HepG2 (cell line): ENCODE results near the gene MYCBPAP. TPM values are rescaled to one million over a fixed set of nuclear protein-coding genes. Genes with fewer than 3 reads are reported as not detected.
A peak's percentile ranks its signal among the peaks of the same experiment; 100 is the strongest.

ENCODE experiments used
- ATAC-seq: fragments of 200-7000 bp; cut with Tn5 transposase; 3 replicates; pipeline ENCODE4 v1.9.1; 2020; ENCODE audit warnings: mild to moderate bottlenecking, moderate library complexity
- Bru-seq: library from RNA; stranded (reverse); fragments of 400-500 nt; gene quantifications from one replicate; lab custom pipeline; 2021; lab: Mats Ljungman, UMichigan
- BruChase-seq, 2 experiments: library from RNA; stranded (reverse); fragments of 400-500 nt; gene quantifications; one replicate each; lab custom pipeline; 2021; lab: Mats Ljungman, UMichigan
- BruUV-seq: library from RNA; stranded (reverse); fragments of 400-500 nt; replicated peaks from 2 replicates; lab custom pipeline; 2021; lab: Mats Ljungman, UMichigan
- CTCF ChIA-PET: fragments of 300-600 bp; formaldehyde crosslinking; extraction: SDS; loops from one replicate; lab custom pipeline; 2021; ENCODE audit warnings: low total read pairs, inconsistent platforms, low intra/inter-chr PET ratio; lab: Yijun Ruan, JAX
- POLR2A ChIA-PET: fragments of 350-600 bp; sonication (Branson Sonifier 250); formaldehyde crosslinking; loops from one replicate; lab custom pipeline; 2020; ENCODE audit warnings: antibody characterized with exemption, inconsistent platforms; lab: Yijun Ruan, JAX
- DNase-seq: peaks from one replicate; pipeline ENCODE4 v3.0.0-alpha.2; 2015; ENCODE audit warnings: low spot score
- FAIRE-seq: peaks from 3 replicates; lab custom pipeline; 2011; peaks lifted over from hg19 to GRCh38; lab: Jason Lieb, UNC
- H2AFZ ChIP-seq: one replicate; pipeline ENCODE4 v1.6.1; 2011; ENCODE audit warnings: low read length, inconsistent platforms
- H3K27ac ChIP-seq: fragments of 300-600 bp; 3 replicates; pipeline ENCODE4 v1.8.0; 2011; ENCODE audit warnings: mixed run types, mild to moderate bottlenecking, mixed read lengths, low read length, inconsistent platforms; ENCODE audit not compliant: insufficient read depth; ENCODE audit errors: extremely low read length
- H3K27me3 ChIP-seq, 2 experiments: fragments of 200-600 bp in 1 of 2; 2 replicates in 1 of 2; 3 replicates in 1 of 2; pipeline versions ENCODE4 v1.6.0 to v1.8.0; 2011; ENCODE audit warnings: low read length in 2 of 2, mild to moderate bottlenecking in 2 of 2, moderate library complexity in 2 of 2, inconsistent platforms in 1 of 2; ENCODE audit not compliant: insufficient read depth in 2 of 2, control insufficient read depth in 1 of 2
- H3K36me3 ChIP-seq, 2 experiments: fragments of 200-600 bp in 1 of 2; replicated peaks in 1 of 2; 2 replicates in 1 of 2; 3 replicates in 1 of 2; pipeline versions ENCODE4 v1.5.1 to v1.8.0; 2011; ENCODE audit warnings: low read length in 2 of 2, inconsistent platforms in 1 of 2; ENCODE audit not compliant: insufficient read depth in 2 of 2, control insufficient read depth in 1 of 2
- H3K4me1 ChIP-seq: 2 replicates; pipeline ENCODE4 v1.5.1; 2012; ENCODE audit warnings: low read length, inconsistent platforms; ENCODE audit not compliant: insufficient read depth
- H3K4me2 ChIP-seq: 2 replicates; pipeline ENCODE4 v1.6.0; 2011; ENCODE audit warnings: low read depth, low read length, inconsistent platforms
- H3K4me3 ChIP-seq, 3 experiments: fragments of 200-600 bp in 1 of 3; sonication (generic), shearing (Covaris generic) in 1 of 3; replicated peaks in 1 of 3; 2 replicates each; pipeline ENCODE4 v1.5.1; 2011 to 2016; ENCODE audit warnings: low read length in 3 of 3, inconsistent platforms in 2 of 3, low read depth in 2 of 3, mild to moderate bottlenecking in 2 of 3, control low read depth in 1 of 3, mixed read lengths in 1 of 3; ENCODE audit not compliant: insufficient read depth in 1 of 3
- H3K79me2 ChIP-seq: one replicate; pipeline ENCODE4 v1.6.1; 2011; ENCODE audit warnings: low read length, inconsistent platforms; ENCODE audit not compliant: insufficient read depth
- H3K9ac ChIP-seq: 2 replicates; pipeline ENCODE4 v1.6.0; 2011; ENCODE audit warnings: mild to moderate bottlenecking, low read depth, low read length, inconsistent platforms; ENCODE audit not compliant: insufficient read depth
- H3K9me3 ChIP-seq: 2 replicates; pipeline ENCODE4 v1.5.1; 2012; ENCODE audit warnings: mild to moderate bottlenecking, low read length
- H4K20me1 ChIP-seq: 2 replicates; pipeline ENCODE4 v1.6.0; 2011; ENCODE audit warnings: inconsistent platforms, mild to moderate bottlenecking, low read length, moderate library complexity; ENCODE audit not compliant: insufficient read depth
- AGO1 ChIP-seq: fragments of 200-400 bp; formaldehyde crosslinking; IDR thresholded peaks from 2 replicates; pipeline ENCODE4 v1.6.1; 2017; ENCODE audit warnings: mild to moderate bottlenecking, low read depth, low read length, moderate library complexity; ENCODE audit not compliant: poor library complexity, severe bottlenecking
- CREB1 ChIP-seq, 2 experiments: fragments of 450-650 bp in 1 of 2; IDR thresholded peaks; 2 replicates each; pipeline ENCODE4 v1.6.1; 2016 to 2017; ENCODE audit warnings: control low read depth in 1 of 2, mild to moderate bottlenecking in 1 of 2, missing compliant biosample characterization in 1 of 2, missing genetic modification characterization in 1 of 2
- ZNF710 ChIP-seq: sonication (generic); formaldehyde crosslinking; IDR thresholded peaks from 2 replicates; pipeline ENCODE4 v1.5.0; 2020; ENCODE audit warnings: mild to moderate bottlenecking, missing genetic modification reagents, borderline replicate concordance
- WGBS: methylation state at CpG from one replicate; pipeline ENCODE4 v1.1.6; 2017; ENCODE audit warnings: low lambda C conversion rate; 5-methylcytosine and 5-hydroxymethylcytosine counted together
- in situ Hi-C: cut with HindIII; loops from 2 replicates; pipeline ENCODE4 v1.10.0; 2017; ENCODE audit warnings: low pct_unique_long_range_greater_than_20kb; ENCODE audit not compliant: extremely low pct_ligation_motif_present
- intact Hi-C: fragments of 100-400 bp; cut with micrococcal nuclease; formaldehyde crosslinking; loops from one replicate; pipeline ENCODE4 v1.10.0; 2022; ENCODE audit not compliant: unreplicated experiment
- long read RNA-seq, 2 experiments: library from RNA in 1 of 2; library from polyadenylated mRNA in 1 of 2; stranded (forward) in 1 of 2; unstranded in 1 of 2; transcript quantifications; one replicate each; pipeline ENCODE4 v2.0.0, GENCODE V29; 2019 to 2022
- polyA minus RNA-seq, 3 experiments: library from RNA; depleted of rRNA, polyadenylated mRNA; stranded (reverse); fragments of >200 nt; gene quantifications; 2 replicates each; pipeline ENCODE4 v1.2.3, GENCODE V29; 2011; ENCODE audit warnings: low replicate concordance in 1 of 3
- polyA plus RNA-seq, 8 experiments: library from polyadenylated mRNA; depleted of rRNA in 3 of 8; stranded (reverse) in 7 of 8; unstranded in 1 of 8; fragments of >200 nt; fragmentation: Illumina TruSeq in 4 of 8; extraction: Trizol in 4 of 8; gene quantifications; 2 replicates each; pipeline versions ENCODE4 v1.2.1 to v1.2.3, GENCODE V29; 2011 to 2016; ENCODE audit warnings: low read depth in 4 of 8, missing spikeins in 1 of 8, mixed read lengths in 1 of 8; ENCODE audit not compliant: insufficient read depth in 1 of 8
- total RNA-seq, 5 experiments: library from RNA; depleted of rRNA; stranded (reverse); fragments of >200 nt; fragmentation: Illumina TruSeq; extraction: Trizol; gene quantifications; 2 replicates each; pipeline ENCODE4 v1.2.3, GENCODE V29; 2016; ENCODE audit warnings: low read depth in 1 of 5

Gene MYCBPAP
- total RNA-seq (2016; rRNA removed; fragmentation: Illumina TruSeq; extraction: Trizol) (0.24 and 0.36 TPM in 2 replicates), polyA plus RNA-seq (2011; rRNA removed) (0.18 and 0.22 TPM in 2 replicates), polyA minus RNA-seq (2011; rRNA and poly(A)+ RNA removed; ENCODE audit: low replicate concordance) (0.33 TPM in 1 of 2 replicates, not detected in the other), Bru-seq, nascent RNA (percentile 29 among the genes with signal in this experiment), BruChase-seq, experiment 1, labeled RNA remaining after a 6-hour chase (percentile 25 among the genes with signal in this experiment), BruChase-seq, experiment 2, labeled RNA remaining after a 2-hour chase (percentile 28 among the genes with signal in this experiment)
- total RNA-seq (2016; cell fraction: cytosol; rRNA removed; fragmentation: Illumina TruSeq; extraction: Trizol; ENCODE audit: low read depth), result not detected in 2 replicates
- 0.09 and 0.32 TPM in 2 replicates for total RNA-seq (2016; cell fraction: insoluble cytoplasmic fraction; rRNA removed; fragmentation: Illumina TruSeq; extraction: Trizol)
- 0.41 TPM in 1 of 2 replicates, not detected in the other for total RNA-seq (2016; cell fraction: membrane; rRNA removed; fragmentation: Illumina TruSeq; extraction: Trizol)
- 0.47 and 1.0 TPM in 2 replicates for total RNA-seq (2016; cell fraction: nucleus; rRNA removed; fragmentation: Illumina TruSeq; extraction: Trizol)
- polyA plus RNA-seq (2011; cell fraction: cytosol; rRNA removed), result 0.12 and 0.13 TPM in 2 replicates
- polyA plus RNA-seq (2011; cell fraction: nucleus; rRNA removed), result 0.69 and 1.0 TPM in 2 replicates
- 0.48 and 0.56 TPM in 2 replicates for polyA plus RNA-seq (2012)
- polyA plus RNA-seq (2016; cell fraction: cytosol; fragmentation: Illumina TruSeq; extraction: Trizol; ENCODE audit: low read depth), result not detected in 2 replicates
- polyA plus RNA-seq (2016; cell fraction: insoluble cytoplasmic fraction; fragmentation: Illumina TruSeq; extraction: Trizol; ENCODE audit: low read depth), result 0.36 and 0.41 TPM in 2 replicates
- 0.07 TPM in 1 of 2 replicates, not detected in the other for polyA plus RNA-seq (2016; cell fraction: membrane; fragmentation: Illumina TruSeq; extraction: Trizol; ENCODE audit: low read depth)
- 0.93 and 1.1 TPM in 2 replicates for polyA plus RNA-seq (2016; cell fraction: nucleus; fragmentation: Illumina TruSeq; extraction: Trizol; ENCODE audit: insufficient read depth, low read depth)
- not detected in 2 replicates for polyA minus RNA-seq (2011; cell fraction: cytosol; rRNA and poly(A)+ RNA removed)
- 0.52 and 0.75 TPM in 2 replicates for polyA minus RNA-seq (2011; cell fraction: nucleus; rRNA and poly(A)+ RNA removed)
- long read RNA-seq, experiment 1, result 0 reads
- long read RNA-seq, experiment 2, result 0 reads

- Histone ChIP-seq H3K9me3 (no peaks in the 10 kb centered on the region), H3K9ac (no peak within 1 kb of the TSS), H3K79me2 (no peaks in the 10 kb centered on the region), H4K20me1 (no peaks in the 10 kb centered on the region), H3K36me3 (no peaks in the 10 kb centered on the region), H2AFZ (no peak within 1 kb of the TSS), H3K27ac (no peak within 1 kb of the TSS), H3K27me3 (peaks cover 0 to 8% of the 10 kb centered on the region in 2 experiments; a peak in 2 of 5 replicates), H3K4me3 (no peak within 1 kb of the TSS), H3K4me1 (peaks cover 46% of the 10 kb centered on the region), H3K4me2 (no peak within 1 kb of the TSS)
- DNase-seq, result no peak
- WGBS, result 87% methylated on average over 55 of the region's 66 CpGs
- no peak for FAIRE-seq
- in situ Hi-C loops, result no loop called here
- ChIA-PET CTCF (no interaction called here), POLR2A (no interaction called here)
- no TSS peak for BruUV-seq
- no peak for ATAC-seq
- peak; percentile 75; the same call in 1 of the 2 replicates for TF ChIP-seq CREB1 (IDR thresholded peaks at IDR 0.05)
- TF ChIP-seq CREB1 (CRISPR knock-in tag; IDR thresholded peaks at IDR 0.05), result no peak
- no peak for TF ChIP-seq AGO1
- TF ChIP-seq ZNF710 (CRISPR knock-in tag), result no peak
- intact Hi-C loops, result no loop called here
Observed at GRCh38 chr17:50507871-50508572, at the start of gene MYCBPAP. Gene MYCBPAP (plus strand): TSS chr17:50508439. CDS start chr17:50508675, 236 bp downstream.
